ENCODE data around the gene SRP14. TPM values are rescaled to one million over a fixed set of nuclear protein-coding genes. Genes with fewer than 3 reads are reported as not detected.
A peak's percentile ranks its signal among the peaks of the same experiment; 100 is the strongest.

Gene SRP14
- total and polyA plus RNA-seq, 2 donors = 374 to 522 TPM

DNA sequence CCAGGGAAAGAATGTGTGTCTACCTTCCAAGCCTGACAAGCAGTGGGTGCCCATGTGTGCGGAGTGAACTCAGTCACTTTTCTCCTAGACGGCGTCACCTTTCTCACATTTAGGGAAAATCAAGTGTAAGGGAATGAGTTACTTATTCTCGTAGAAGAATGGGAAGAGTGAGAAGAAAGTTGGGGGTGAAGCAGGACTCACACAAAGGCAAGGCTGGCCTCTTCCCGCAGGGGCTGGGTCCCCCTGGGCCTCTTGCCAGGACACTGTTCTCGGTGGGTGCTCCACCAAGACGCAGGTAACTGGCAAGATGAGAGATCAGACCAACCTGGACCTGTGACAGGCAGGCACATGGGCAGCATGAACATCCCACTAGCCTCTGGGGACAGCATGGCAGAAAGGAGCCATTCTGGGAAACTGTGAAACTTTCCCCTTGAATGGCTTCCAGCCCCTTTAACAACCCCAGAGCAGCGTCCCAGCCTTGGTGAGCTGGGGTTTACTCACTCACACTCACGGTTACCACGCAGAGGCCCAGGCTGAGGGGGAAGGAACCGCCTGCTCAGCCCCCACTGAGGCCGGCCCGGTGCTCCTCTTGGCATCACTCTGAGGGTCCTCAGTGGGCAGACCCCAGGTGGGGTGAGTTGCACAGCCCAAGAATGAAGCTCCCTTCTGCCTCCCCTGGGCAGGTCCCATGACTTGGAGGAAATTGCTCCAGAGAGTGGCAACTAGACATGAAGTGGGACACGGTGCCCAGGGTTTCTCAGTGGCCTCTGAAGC lies 15.0 kb upstream of the SRP14 start:
- peak in 1 of 9 donors; percentile 61 for DNase-seq (ENCODE audit: low read depth in 6 of 9, low spot score in 9 of 9)
- Histone ChIP-seq H3K4me1 (ENCODE audit: control insufficient read depth in 2 of 2, insufficient read depth in 2 of 2, low read length in 2 of 2) (peaks cover 86 to 98% of the 10 kb centered on the region in 2 donors), H3K36me3 (ENCODE audit: control insufficient read depth in 2 of 2, insufficient read depth in 2 of 2, low read length in 1 of 2) (no peaks in the 10 kb centered on the region), H3K4me3 (ENCODE audit: low read length in 2 of 2) (peak overlapping the region; percentile 45 to 53), H3K27ac (ENCODE audit: low read depth in 1 of 2, low read length in 1 of 2) (peak overlapping the region; percentile 94 to 100), H3K27me3 (ENCODE audit: control insufficient read depth in 2 of 2, insufficient read depth in 1 of 2, low read length in 1 of 2) (no peaks in the 10 kb centered on the region), H3K9me3 (ENCODE audit: control insufficient read depth in 2 of 2, insufficient read depth in 1 of 2, low read length in 1 of 2) (peaks cover 2 to 7% of the 10 kb centered on the region in 2 donors)
- WGBS = 32% methylated on average over 14 of the region's 14 CpGs

DNA sequence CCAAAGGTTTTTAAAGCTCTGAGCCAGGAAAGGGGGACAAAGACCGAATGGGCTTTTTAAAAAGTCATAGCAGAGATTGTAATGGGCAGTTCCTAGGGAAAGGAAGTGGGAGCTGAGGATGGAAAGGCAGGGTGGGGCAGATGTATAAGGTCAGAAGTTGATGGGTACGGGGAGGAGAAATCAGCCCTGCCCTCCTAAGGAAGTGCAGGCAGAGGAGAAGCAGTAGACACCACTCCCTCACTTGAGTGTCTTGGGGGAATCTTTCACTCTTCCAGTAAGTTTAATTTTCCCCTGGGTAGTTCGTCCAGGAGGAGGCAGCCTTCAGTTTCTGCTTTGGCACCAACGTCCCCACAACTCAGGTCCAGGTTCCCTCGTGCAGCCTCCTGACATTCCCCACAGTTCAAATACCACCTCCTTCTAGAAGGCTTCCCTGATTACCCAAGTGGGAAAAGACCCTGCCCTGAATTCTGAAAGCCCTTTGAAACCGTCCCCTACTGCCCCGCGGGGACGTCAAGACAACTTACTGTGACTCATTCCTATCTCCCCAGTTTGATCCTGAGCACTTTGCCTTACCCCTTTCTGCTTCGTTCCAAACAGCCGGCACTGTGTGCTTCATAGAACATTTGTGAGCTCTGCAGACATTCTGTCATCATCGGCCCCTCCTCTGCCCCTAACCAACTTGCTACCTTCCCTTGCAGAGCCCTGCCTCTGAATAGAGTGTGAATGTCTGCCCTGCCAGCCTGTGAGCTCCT lies 14.3 kb upstream of the SRP14 start:
- Histone ChIP-seq H3K27me3 (ENCODE audit: control insufficient read depth in 2 of 2, insufficient read depth in 1 of 2, low read length in 1 of 2) (no peaks in the 10 kb centered on the region), H3K4me1 (ENCODE audit: control insufficient read depth in 2 of 2, insufficient read depth in 2 of 2, low read length in 2 of 2) (peaks cover 87 to 99% of the 10 kb centered on the region in 2 donors), H3K27ac (ENCODE audit: low read depth in 1 of 2, low read length in 1 of 2) (peak overlapping the region; percentile 94 to 100), H3K9me3 (ENCODE audit: control insufficient read depth in 2 of 2, insufficient read depth in 1 of 2, low read length in 1 of 2) (peaks cover 2 to 7% of the 10 kb centered on the region in 2 donors), H3K4me3 (ENCODE audit: low read length in 2 of 2) (peak overlapping the region; percentile 45 to 53), H3K36me3 (ENCODE audit: control insufficient read depth in 2 of 2, insufficient read depth in 2 of 2, low read length in 1 of 2) (no peaks in the 10 kb centered on the region)
- 83% methylated on average over 12 of the region's 12 CpGs for WGBS
- peak in 1 of 9 donors; percentile 33 for DNase-seq (ENCODE audit: low read depth in 6 of 9, low spot score in 9 of 9)

DNA sequence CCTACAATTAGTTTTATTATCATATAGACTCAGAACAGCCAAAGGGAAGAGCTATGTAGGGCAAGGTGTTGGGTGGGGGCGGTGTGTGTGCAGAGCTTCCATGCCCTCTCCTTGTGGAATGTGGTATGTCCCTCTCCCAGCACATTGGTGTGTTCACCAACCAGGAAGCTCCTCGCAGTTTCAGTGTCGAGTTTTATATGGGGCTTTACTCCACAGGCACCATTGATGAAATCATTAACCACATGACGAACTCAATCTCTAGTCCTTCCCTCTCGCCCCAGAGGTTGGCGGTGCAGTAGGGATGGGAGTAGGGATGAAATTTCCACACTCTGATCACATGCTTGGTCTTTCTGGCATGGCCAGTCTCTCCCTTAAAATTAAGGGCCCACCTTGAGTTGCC lies 13.6 kb upstream of the SRP14 start:
- peak in 1 of 9 donors; percentile 22 for DNase-seq (ENCODE audit: low read depth in 6 of 9, low spot score in 9 of 9)
- Histone ChIP-seq H3K4me3 (ENCODE audit: low read length in 2 of 2) (peak overlapping the region in 1 of 2 donors; percentile 53), H3K4me1 (ENCODE audit: control insufficient read depth in 2 of 2, insufficient read depth in 2 of 2, low read length in 2 of 2) (peaks cover 87 to 99% of the 10 kb centered on the region in 2 donors), H3K9me3 (ENCODE audit: control insufficient read depth in 2 of 2, insufficient read depth in 1 of 2, low read length in 1 of 2) (peaks cover 2 to 7% of the 10 kb centered on the region in 2 donors), H3K27me3 (ENCODE audit: control insufficient read depth in 2 of 2, insufficient read depth in 1 of 2, low read length in 1 of 2) (no peaks in the 10 kb centered on the region), H3K36me3 (ENCODE audit: control insufficient read depth in 2 of 2, insufficient read depth in 2 of 2, low read length in 1 of 2) (no peaks in the 10 kb centered on the region), H3K27ac (ENCODE audit: low read depth in 1 of 2, low read length in 1 of 2) (peak overlapping the region in 1 of 2 donors; percentile 100)
- 96% methylated on average over 6 of the region's 6 CpGs for WGBS

- 89% methylated on average over 11 of the region's 11 CpGs for WGBS
- no peaks in the 10 kb centered on the region for H3K27me3 ChIP-seq (ENCODE audit: control insufficient read depth in 2 of 2, insufficient read depth in 1 of 2, low read length in 1 of 2)
- no peak overlapping the region for H3K4me3 ChIP-seq (ENCODE audit: low read length in 2 of 2)
- peak overlapping the region; percentile 84 to 100 for H3K27ac ChIP-seq (ENCODE audit: low read depth in 1 of 2, low read length in 1 of 2)
- peaks cover 88 to 99% of the 10 kb centered on the region in 2 donors for H3K4me1 ChIP-seq (ENCODE audit: control insufficient read depth in 2 of 2, insufficient read depth in 2 of 2, low read length in 2 of 2)
- H3K9me3 ChIP-seq (ENCODE audit: control insufficient read depth in 2 of 2, insufficient read depth in 1 of 2, low read length in 1 of 2) = peaks cover 2 to 7% of the 10 kb centered on the region in 2 donors
- no peaks in the 10 kb centered on the region for H3K36me3 ChIP-seq (ENCODE audit: control insufficient read depth in 2 of 2, insufficient read depth in 2 of 2, low read length in 1 of 2)
- peak in 1 of 9 donors; percentile 32 for DNase-seq (ENCODE audit: low read depth in 6 of 9, low spot score in 9 of 9)
These were observed 12.8 kb upstream of the SRP14 start for GRCh38 chr15:40051616-40052415.

DNA sequence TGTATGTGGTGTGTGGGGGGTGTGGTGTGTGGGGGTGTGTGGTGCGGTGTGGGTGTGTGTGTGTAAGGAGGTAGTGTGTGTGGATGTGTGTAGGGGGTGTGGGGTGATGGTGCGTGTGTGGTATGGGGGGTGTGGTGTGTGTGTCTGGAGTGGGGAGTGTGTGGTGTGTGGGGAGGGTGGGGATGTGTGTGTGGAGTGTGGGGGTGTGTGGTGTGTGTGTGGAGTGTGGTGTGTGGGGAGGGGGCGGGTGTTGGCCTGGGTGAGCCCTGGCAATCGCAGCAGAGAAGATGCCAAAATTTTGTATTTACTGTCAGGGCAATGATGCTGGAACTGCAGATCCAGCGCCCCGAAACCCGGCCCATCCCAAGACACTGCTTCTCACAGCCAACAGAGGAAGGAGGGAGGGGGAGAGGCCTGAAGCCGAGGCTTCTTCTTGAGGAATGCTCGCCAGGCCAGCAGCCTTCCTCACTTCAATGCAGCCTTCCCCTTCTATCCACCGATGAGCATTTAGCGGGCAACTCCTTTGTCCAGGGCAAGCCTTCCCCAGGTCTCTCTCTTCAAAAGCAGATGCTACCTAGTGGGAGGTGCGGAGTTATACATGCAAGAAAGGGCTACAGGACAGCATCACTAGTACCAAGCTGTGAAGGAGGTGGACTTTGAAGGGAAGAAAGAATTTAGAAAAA lies 11.9 kb upstream of the SRP14 start:
- peak overlapping the region; percentile 84 to 100 for H3K27ac ChIP-seq (ENCODE audit: low read depth in 1 of 2, low read length in 1 of 2)
- H3K4me3 ChIP-seq (ENCODE audit: low read length in 2 of 2) = no peak overlapping the region
- H3K4me1 ChIP-seq (ENCODE audit: control insufficient read depth in 2 of 2, insufficient read depth in 2 of 2, low read length in 2 of 2) = peaks cover 90 to 100% of the 10 kb centered on the region in 2 donors
- H3K36me3 ChIP-seq (ENCODE audit: control insufficient read depth in 2 of 2, insufficient read depth in 2 of 2, low read length in 1 of 2) = peaks cover 0 to 2% of the 10 kb centered on the region in 2 donors
- peaks cover 2 to 7% of the 10 kb centered on the region in 2 donors for H3K9me3 ChIP-seq (ENCODE audit: control insufficient read depth in 2 of 2, insufficient read depth in 1 of 2, low read length in 1 of 2)
- DNase-seq (ENCODE audit: low read depth in 6 of 9, low spot score in 9 of 9) = no peak
- 92% methylated on average over 12 of the region's 12 CpGs for WGBS
- H3K27me3 ChIP-seq (ENCODE audit: control insufficient read depth in 2 of 2, insufficient read depth in 1 of 2, low read length in 1 of 2) = no peaks in the 10 kb centered on the region

DNA sequence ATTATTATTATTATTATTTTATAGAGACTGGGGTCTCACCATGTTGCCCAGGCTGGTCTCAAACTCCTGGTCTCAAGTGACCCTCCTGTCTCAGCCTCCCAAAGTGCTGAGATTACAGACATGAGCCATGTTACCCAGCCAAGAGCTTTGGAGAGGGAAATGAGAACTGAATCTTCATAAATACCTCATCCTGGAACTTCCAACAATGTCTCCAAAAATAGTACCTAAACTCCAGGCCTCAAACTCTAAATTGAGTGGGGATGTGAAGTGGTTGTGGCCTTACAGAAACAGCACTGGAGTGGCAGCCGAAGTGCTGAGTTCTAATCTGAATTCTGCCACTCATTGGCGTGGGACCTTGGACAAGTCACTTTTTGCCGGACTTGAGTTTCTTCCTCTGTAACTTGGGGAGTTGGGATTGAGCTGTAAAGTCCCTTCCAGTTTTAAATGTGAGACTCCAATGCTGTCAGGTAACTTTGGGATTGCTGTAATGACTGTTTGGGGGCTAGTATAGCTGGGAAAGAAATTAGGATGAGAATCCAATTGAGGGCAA lies 10.0 kb upstream of the SRP14 start:
- peak overlapping the region; percentile 97 to 100 for H3K27ac ChIP-seq (ENCODE audit: low read depth in 1 of 2, low read length in 1 of 2)
- no peak overlapping the region for H3K4me3 ChIP-seq (ENCODE audit: low read length in 2 of 2)
- 99% methylated on average over 3 of the region's 3 CpGs for WGBS
- peaks cover 0 to 7% of the 10 kb centered on the region in 2 donors for H3K36me3 ChIP-seq (ENCODE audit: control insufficient read depth in 2 of 2, insufficient read depth in 2 of 2, low read length in 1 of 2)
- peaks cover 82 to 99% of the 10 kb centered on the region in 2 donors for H3K4me1 ChIP-seq (ENCODE audit: control insufficient read depth in 2 of 2, insufficient read depth in 2 of 2, low read length in 2 of 2)
- H3K9me3 ChIP-seq (ENCODE audit: control insufficient read depth in 2 of 2, insufficient read depth in 1 of 2, low read length in 1 of 2) = peaks cover 0 to 2% of the 10 kb centered on the region in 2 donors
- DNase-seq (ENCODE audit: low read depth in 6 of 9, low spot score in 9 of 9) = peak in 1 of 9 donors; percentile 42
- no peaks in the 10 kb centered on the region for H3K27me3 ChIP-seq (ENCODE audit: control insufficient read depth in 2 of 2, insufficient read depth in 1 of 2, low read length in 1 of 2)

GRCh38 chr15:40048211-40048792 lies 9.3 kb upstream of the SRP14 start:
- 21% methylated on average over 10 of the region's 10 CpGs for WGBS
- H3K4me1 ChIP-seq (ENCODE audit: control insufficient read depth in 2 of 2, insufficient read depth in 2 of 2, low read length in 2 of 2) = peaks cover 75 to 92% of the 10 kb centered on the region in 2 donors
- H3K27ac ChIP-seq (ENCODE audit: low read depth in 1 of 2, low read length in 1 of 2) = peak overlapping the region; percentile 97 to 100
- peak overlapping the region in 1 of 2 donors; percentile 12 for H3K4me3 ChIP-seq (ENCODE audit: low read length in 2 of 2)
- peak in 6 of 9 donors; percentile 67 to 94 (median 86) for DNase-seq (ENCODE audit: low read depth in 6 of 9, low spot score in 9 of 9)
- peaks cover 0 to 7% of the 10 kb centered on the region in 2 donors for H3K36me3 ChIP-seq (ENCODE audit: control insufficient read depth in 2 of 2, insufficient read depth in 2 of 2, low read length in 1 of 2)
- peaks cover 0 to 2% of the 10 kb centered on the region in 2 donors for H3K9me3 ChIP-seq (ENCODE audit: control insufficient read depth in 2 of 2, insufficient read depth in 1 of 2, low read length in 1 of 2)
- no peaks in the 10 kb centered on the region for H3K27me3 ChIP-seq (ENCODE audit: control insufficient read depth in 2 of 2, insufficient read depth in 1 of 2, low read length in 1 of 2)

Measured in thymus (tissue), 11 donors.